HG03457 (cell line): ENCODE measurements around the gene MEGF10.

Source experiments
- ATAC-seq: cut with Tn5 transposase; IDR thresholded peaks from one replicate; pipeline ENCODE4 v1.9.1; 2021; ENCODE audit warnings: moderate number of reproducible peaks; ENCODE audit not compliant: unreplicated experiment

MEGF10 gene

GRCh38 chr5:127324756-127325155 is 34.2 kb downstream of the MEGF10 start:
- no peak for ATAC-seq

GRCh38 chr5:127326431-127326830 is 35.8 kb downstream of the MEGF10 start:
- no peak for ATAC-seq

- ATAC-seq, result no peak
These were observed 36.6 kb downstream of the MEGF10 start for GRCh38 chr5:127326976-127327755.

GRCh38 chr5:127330116-127330515 is 39.5 kb downstream of the MEGF10 start:
- ATAC-seq, result no peak

GRCh38 chr5:127331890-127332649 is 41.5 kb downstream of the MEGF10 start:
- no peak for ATAC-seq

GRCh38 chr5:127333483-127333882 is 42.9 kb downstream of the MEGF10 start:
- no peak for ATAC-seq

GRCh38 chr5:127335381-127335780 is 44.8 kb downstream of the MEGF10 start:
- no peak for ATAC-seq

- ATAC-seq, result no peak
These were observed 47.3 kb downstream of the MEGF10 start for GRCh38 chr5:127337876-127338275.

- ATAC-seq, result no peak
These were observed 47.9 kb downstream of the MEGF10 start for GRCh38 chr5:127338501-127338900.

- ATAC-seq, result no peak
These were observed 50.0 kb downstream of the MEGF10 start for GRCh38 chr5:127340606-127341005.

GRCh38 chr5:127342364-127342763 is 51.8 kb downstream of the MEGF10 start:
- no peak for ATAC-seq

GRCh38 chr5:127343313-127343712 is 52.7 kb downstream of the MEGF10 start:
- ATAC-seq, result no peak

GRCh38 chr5:127343866-127344265 is 53.3 kb downstream of the MEGF10 start:
- no peak for ATAC-seq

GRCh38 chr5:127344931-127345330 is 54.3 kb downstream of the MEGF10 start:
- no peak for ATAC-seq

GRCh38 chr5:127351418-127351817 is 60.8 kb downstream of the MEGF10 start:
- no peak for ATAC-seq

GRCh38 chr5:127352068-127352467 is 61.5 kb downstream of the MEGF10 start:
- no peak for ATAC-seq

GRCh38 chr5:127353327-127353726 is 62.7 kb downstream of the MEGF10 start:
- ATAC-seq, result no peak

GRCh38 chr5:127353796-127354195 is 63.2 kb downstream of the MEGF10 start:
- ATAC-seq, result no peak

GRCh38 chr5:127355337-127355736 is 64.7 kb downstream of the MEGF10 start:
- ATAC-seq, result no peak

GRCh38 chr5:127358284-127358683 is 67.7 kb downstream of the MEGF10 start:
- ATAC-seq, result no peak

GRCh38 chr5:127358740-127359139 is 68.1 kb downstream of the MEGF10 start:
- no peak for ATAC-seq

- no peak for ATAC-seq
These were observed 68.9 kb downstream of the MEGF10 start for GRCh38 chr5:127359502-127359901.
